GM20000 (cell line): Measurements from ENCODE around the gene B4GALT6.

ENCODE experiments used
- DNase-seq: peaks from one replicate; pipeline ENCODE4 v3.0.0; 2012; ENCODE audit warnings: low spot score
- TF ChIP-seq, protein P1 (sequence below): IDR thresholded peaks from 2 replicates; pipeline ENCODE4 v1.5.1; 2012; ENCODE audit warnings: mild to moderate bottlenecking, control low read depth; ENCODE audit errors: extremely low read depth, missing control alignments

The B4GALT6 gene

DNA sequence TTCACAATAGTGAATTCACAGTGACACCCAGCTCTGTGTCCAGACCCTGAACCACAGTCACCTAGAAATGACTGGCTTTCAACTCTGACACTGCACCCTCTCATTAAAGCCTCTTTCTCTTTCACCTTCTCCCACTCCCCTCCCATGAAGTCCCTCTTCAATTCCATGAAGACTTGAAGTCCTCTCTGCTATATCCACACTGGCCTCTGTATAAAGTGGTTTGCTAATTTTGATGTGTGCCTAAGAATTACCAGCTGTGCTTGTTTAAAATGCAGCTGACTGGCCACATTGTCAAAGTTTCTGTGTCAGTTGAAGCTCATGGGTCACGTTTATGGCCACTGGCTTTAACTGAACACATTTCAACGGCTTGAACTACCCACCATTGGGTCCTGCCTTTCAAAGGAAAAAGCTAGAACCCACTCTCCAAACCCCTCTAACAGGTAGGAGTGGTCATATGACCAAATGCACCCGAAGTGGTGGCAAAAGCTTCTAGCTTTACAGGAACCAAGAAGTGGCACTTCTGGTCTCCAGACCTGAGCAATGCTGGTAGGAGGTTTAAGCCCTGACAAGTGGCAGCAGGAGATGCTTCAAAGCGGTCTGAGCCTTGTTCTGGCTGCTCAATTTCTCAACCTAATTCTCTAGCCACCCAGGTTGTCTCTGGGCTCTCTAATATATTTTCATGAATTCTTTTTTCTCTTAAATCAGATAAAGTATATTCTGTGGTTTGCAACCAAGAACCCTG, 34.2 kb downstream of the B4GALT6 start:
- TF ChIP-seq, protein P1, sequence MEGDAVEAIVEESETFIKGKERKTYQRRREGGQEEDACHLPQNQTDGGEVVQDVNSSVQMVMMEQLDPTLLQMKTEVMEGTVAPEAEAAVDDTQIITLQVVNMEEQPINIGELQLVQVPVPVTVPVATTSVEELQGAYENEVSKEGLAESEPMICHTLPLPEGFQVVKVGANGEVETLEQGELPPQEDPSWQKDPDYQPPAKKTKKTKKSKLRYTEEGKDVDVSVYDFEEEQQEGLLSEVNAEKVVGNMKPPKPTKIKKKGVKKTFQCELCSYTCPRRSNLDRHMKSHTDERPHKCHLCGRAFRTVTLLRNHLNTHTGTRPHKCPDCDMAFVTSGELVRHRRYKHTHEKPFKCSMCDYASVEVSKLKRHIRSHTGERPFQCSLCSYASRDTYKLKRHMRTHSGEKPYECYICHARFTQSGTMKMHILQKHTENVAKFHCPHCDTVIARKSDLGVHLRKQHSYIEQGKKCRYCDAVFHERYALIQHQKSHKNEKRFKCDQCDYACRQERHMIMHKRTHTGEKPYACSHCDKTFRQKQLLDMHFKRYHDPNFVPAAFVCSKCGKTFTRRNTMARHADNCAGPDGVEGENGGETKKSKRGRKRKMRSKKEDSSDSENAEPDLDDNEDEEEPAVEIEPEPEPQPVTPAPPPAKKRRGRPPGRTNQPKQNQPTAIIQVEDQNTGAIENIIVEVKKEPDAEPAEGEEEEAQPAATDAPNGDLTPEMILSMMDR: no peak
- DNase-seq: no peak

DNA sequence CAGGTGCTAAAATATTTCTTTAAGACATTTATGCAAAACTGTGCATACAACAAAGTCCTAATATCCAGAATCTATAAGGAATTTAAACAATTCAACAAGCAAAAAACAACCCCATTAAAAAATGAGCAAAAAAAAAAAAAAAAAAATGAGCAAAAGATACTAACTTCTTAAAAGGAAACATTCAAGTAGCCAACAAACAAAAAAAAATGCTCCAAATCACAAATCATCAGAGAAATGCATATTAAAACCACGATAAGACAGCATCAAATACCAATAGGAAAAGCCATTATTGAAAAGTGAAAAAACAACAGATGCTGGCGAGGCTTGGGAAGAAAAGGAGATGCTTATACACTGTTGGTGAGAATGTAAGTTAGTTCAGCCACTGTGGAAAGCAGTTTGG, 34.9 kb downstream of the B4GALT6 start:
- TF ChIP-seq, protein P1: no peak
- DNase-seq: no peak

DNA sequence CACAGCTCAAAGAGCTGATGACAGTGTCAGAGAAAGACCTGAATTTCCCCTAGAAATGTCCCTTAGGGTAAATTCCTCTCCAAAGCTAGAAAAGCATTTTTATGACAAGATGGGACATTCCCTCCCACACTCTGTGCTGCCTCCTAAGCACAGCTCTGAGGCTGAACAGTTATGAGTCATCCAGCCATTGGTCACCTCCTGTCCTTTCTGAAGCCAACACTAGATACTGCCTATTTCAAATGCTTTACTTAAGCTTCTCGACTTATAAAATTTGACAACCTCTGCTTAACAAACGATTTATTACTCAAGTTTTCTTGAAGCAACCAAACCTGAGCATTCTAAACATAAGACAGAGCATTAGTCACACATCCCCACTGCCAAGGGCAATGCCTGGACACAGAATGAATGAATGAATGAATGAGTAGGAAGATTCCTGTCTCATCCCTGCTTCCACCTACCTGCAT, 35.4 kb downstream of the B4GALT6 start:
- TF ChIP-seq, protein P1: no peak
- DNase-seq: peak; percentile 50

DNA sequence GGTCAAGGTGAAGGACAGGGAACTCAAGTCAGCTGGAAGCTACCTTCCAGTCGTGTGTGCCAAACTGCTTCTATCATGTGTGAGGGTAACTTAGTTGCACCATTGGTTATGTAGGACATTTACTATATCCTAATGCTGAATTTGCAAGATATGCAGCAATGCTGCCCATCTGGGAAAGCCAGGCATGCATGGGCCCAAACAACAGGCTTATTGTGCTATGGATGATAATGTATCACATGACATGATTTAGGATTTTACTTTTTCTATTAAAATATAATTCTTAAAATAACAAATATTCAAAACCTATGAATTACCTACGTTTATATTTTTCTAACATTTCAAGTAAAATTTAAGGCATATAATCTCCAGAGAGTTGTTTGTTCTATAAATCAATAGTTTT, 35.9 kb downstream of the B4GALT6 start:
- TF ChIP-seq, protein P1: no peak

DNA sequence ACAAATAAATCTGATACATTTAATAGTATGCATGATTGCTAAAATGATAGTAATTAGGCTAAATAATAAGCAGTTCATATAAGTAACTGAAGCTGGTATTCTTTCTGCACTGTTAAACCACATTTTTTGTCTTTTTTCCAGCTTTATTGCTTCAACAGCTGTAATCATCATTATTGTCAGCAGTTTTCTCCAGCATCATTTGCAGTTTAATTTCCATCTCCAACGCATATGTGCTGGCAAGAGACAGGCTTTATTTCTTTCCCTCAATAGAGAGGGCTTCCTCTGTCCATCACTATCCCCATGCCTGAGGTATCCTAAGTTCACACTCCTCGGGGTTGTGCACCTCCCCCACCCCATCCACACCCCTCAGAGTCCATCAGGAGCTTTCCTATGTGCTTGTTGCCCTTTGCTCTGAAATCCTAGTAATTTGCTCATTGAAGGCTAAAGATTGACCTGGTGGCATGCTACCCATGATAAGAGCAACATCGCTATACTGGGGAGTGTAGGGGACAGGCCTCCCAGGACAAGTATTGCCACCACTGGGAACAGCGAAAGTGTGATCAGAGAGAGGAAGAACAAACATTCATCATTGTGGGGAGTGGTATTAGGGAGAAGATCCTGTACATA, 37.1 kb downstream of the B4GALT6 start:
- TF ChIP-seq, protein P1: no peak
- DNase-seq: no peak

More for the DNA sequence above, 35.9 kb downstream of the B4GALT6 start:
- no peak for DNase-seq

DNA sequence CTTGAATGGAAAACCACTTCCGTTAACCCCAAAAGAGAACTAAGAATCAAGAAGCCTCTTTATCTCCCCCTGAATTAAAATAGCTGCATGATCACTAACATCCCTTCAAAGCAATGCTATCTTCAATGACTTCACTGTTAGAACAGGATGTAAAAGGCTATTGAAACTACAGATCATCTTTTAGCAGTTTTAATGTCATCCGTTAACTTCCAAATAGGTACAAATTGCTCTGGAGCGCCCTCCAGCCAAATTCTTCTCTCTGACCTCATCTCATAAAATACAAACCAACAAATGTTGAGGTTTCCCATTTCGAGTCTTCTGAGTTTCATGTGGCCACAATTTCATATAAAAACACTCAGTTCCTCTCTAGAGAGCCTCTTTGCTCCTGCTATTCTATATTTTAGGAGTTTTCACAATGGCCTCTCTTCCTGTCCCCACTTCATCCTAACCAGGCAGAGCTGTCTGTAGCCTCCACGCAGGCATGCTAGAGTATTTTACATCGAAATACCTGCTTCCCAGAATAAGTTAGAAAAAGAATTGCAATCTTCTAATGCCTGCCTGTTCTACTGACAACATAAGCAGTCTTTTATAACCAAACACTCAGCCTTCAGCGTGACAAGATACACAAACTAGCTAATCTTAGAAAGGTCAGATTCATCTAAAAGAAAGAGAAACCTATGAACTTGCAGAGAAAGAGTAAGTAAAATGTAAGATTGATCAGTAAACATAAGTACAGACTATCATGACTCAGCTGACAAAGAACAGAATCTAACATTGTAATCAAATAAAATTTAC, 37.9 kb downstream of the B4GALT6 start:
- DNase-seq: no peak
- TF ChIP-seq, protein P1: no peak

DNA sequence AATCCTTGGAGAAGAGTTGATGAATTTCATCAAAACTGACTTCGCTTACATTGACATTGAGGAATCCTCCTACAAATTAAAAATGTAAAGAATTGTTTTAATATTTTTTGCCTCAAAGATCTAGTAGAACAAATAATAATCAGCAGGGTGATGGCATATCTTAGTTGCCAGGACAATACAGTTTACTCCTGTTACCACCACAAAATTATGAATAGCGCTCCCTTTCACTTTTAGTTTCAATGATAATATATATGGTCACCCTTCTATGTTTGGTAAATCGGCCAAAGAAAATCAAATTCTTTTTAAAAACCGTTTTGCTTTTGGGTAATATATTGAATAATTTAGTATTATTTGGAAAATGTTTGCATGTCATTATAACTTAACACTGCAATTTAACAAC, 39.0 kb downstream of the B4GALT6 start:
- no peak for DNase-seq
- TF ChIP-seq, protein P1: no peak
